Mesothelial cell of epicardium (in vitro differentiated cells): ENCODE measurements around the gene MAP3K15. TPM values are rescaled to one million over a fixed set of nuclear protein-coding genes. Genes with fewer than 3 reads are reported as not detected.

Experiments used
- DNase-seq, 2 experiments: peaks; one replicate each; pipeline ENCODE4 v3.0.0; 2021; ENCODE audit warnings: low spot score in 2 of 2; ENCODE audit not compliant: unreplicated experiment in 2 of 2
- H3K27ac Mint-ChIP-seq: 2 replicates; pipeline ENCODE4 v1.8.0; 2021; ENCODE audit warnings: mixed read lengths
- H3K27me3 Mint-ChIP-seq: 2 replicates; pipeline ENCODE4 v1.8.0; 2021; ENCODE audit warnings: low read depth, mixed read lengths
- H3K36me3 Mint-ChIP-seq: 2 replicates; pipeline ENCODE4 v1.8.0; 2021; ENCODE audit warnings: mixed read lengths
- H3K4me1 Mint-ChIP-seq: 2 replicates; pipeline ENCODE4 v1.8.0; 2021; ENCODE audit warnings: mixed read lengths
- H3K4me3 Mint-ChIP-seq: 2 replicates; pipeline ENCODE4 v1.8.0; 2021; ENCODE audit warnings: mild to moderate bottlenecking, moderate library complexity, mixed read lengths
- H3K9me3 Mint-ChIP-seq: 2 replicates; pipeline ENCODE4 v1.8.0; 2021; ENCODE audit warnings: mixed read lengths
- total RNA-seq: library from RNA; stranded (reverse); gene quantifications from 3 replicates; pipeline ENCODE4 v1.2.1, GENCODE V29; 2021
- TF ChIP-seq, protein P1 (sequence below): fragments of 200-600 bp; sonication (generic); IDR thresholded peaks from one replicate; pipeline ENCODE4 v1.5.0; 2021; ENCODE audit warnings: antibody characterized with exemption; ENCODE audit not compliant: unreplicated experiment

The MAP3K15 gene
- total RNA-seq, 1 donor from 2014 or later = 1.4 TPM

DNA sequence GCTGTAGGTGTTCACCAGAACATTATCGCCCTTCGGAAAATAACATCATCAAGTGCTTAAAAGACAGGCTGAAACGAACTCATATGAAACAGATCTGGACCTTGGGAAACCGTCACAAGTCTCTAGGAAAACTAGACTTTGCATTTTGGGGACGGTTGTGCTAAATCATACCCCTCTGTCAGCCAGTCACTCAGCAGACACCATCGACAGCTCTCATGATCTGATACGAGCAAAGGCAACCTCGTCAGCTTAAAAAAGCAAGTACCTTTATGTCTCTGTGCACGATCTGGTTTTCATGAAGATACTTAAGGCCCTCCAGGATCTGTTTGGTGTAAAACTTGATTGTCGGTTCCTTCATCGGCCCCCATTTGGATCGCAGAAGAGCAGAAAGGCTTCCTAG, 123.2 kb downstream of the MAP3K15 start:
- H3K9me3 Mint-ChIP-seq = peaks cover 21% of the 10 kb centered on the region
- H3K27me3 Mint-ChIP-seq = no peaks in the 10 kb centered on the region
- H3K36me3 Mint-ChIP-seq = no peaks in the 10 kb centered on the region
- TF ChIP-seq, protein P1, sequence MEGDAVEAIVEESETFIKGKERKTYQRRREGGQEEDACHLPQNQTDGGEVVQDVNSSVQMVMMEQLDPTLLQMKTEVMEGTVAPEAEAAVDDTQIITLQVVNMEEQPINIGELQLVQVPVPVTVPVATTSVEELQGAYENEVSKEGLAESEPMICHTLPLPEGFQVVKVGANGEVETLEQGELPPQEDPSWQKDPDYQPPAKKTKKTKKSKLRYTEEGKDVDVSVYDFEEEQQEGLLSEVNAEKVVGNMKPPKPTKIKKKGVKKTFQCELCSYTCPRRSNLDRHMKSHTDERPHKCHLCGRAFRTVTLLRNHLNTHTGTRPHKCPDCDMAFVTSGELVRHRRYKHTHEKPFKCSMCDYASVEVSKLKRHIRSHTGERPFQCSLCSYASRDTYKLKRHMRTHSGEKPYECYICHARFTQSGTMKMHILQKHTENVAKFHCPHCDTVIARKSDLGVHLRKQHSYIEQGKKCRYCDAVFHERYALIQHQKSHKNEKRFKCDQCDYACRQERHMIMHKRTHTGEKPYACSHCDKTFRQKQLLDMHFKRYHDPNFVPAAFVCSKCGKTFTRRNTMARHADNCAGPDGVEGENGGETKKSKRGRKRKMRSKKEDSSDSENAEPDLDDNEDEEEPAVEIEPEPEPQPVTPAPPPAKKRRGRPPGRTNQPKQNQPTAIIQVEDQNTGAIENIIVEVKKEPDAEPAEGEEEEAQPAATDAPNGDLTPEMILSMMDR = no peak
- no peak overlapping the region for H3K27ac Mint-ChIP-seq
- no peak for DNase-seq
- no peaks in the 10 kb centered on the region for H3K4me1 Mint-ChIP-seq
- no peak overlapping the region for H3K4me3 Mint-ChIP-seq

- H3K27me3 Mint-ChIP-seq = no peaks in the 10 kb centered on the region
- H3K9me3 Mint-ChIP-seq = peaks cover 18% of the 10 kb centered on the region
- H3K27ac Mint-ChIP-seq = no peak overlapping the region
- no peaks in the 10 kb centered on the region for H3K4me1 Mint-ChIP-seq
- TF ChIP-seq, protein P1 = no peak
- no peaks in the 10 kb centered on the region for H3K36me3 Mint-ChIP-seq
- no peak for DNase-seq
- no peak overlapping the region for H3K4me3 Mint-ChIP-seq
Measured at GRCh38 chrX:19389227-19389845, 126.0 kb downstream of the MAP3K15 start.

DNA sequence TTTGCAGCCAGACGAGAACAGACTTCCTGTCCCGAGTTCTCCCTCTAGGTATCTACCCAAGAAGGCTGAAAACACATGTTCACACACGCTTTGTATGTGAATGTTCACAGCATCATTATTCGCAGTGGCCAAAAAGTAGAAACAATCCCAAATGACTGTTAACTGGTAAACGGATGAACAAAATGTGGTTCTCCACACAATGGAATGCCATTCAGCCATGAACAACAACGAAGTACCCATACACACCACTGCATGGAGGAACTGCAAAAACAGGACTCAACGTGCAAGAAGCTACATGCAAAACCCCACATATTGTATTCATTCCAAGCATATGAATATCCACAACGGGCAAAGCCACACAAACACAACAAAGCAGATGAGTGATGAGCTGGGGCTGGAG, 126.6 kb downstream of the MAP3K15 start:
- H3K9me3 Mint-ChIP-seq = peaks cover 23% of the 10 kb centered on the region
- H3K4me3 Mint-ChIP-seq = no peak overlapping the region

GRCh38 chrX:19388064-19388679, 127.1 kb downstream of the MAP3K15 start:
- no peak for DNase-seq
- Mint-ChIP-seq H3K36me3 (no peaks in the 10 kb centered on the region), H3K27me3 (no peaks in the 10 kb centered on the region), H3K27ac (no peak overlapping the region), H3K4me3 (no peak overlapping the region), H3K4me1 (no peaks in the 10 kb centered on the region), H3K9me3 (peaks cover 29% of the 10 kb centered on the region)
- TF ChIP-seq, protein P1 = no peak

More for the DNA sequence above, 126.6 kb downstream of the MAP3K15 start:
- no peak for DNase-seq
- Mint-ChIP-seq H3K27me3 (no peaks in the 10 kb centered on the region), H3K4me1 (no peaks in the 10 kb centered on the region), H3K27ac (no peak overlapping the region), H3K36me3 (no peaks in the 10 kb centered on the region)
- TF ChIP-seq, protein P1 = no peak

DNA sequence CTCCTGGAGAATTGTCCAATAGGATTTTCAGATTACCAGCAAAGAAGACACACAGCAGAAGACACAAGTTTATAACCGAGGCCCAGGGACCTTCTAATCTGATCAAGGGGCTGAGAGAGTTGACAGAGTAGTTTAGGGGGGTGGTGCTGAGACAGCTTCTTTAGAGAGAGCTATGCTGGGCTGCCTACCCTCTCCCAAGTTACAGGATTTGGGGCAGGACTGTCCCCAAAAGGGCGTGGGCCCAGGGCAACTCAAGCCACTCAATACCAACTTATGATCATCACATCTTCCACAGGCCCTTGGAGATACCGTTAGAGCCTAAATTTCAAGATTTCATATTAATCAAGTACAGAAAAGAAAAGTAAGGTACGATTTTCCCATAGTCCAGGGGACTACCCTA, 128.6 kb downstream of the MAP3K15 start:
- Mint-ChIP-seq H3K36me3 (no peaks in the 10 kb centered on the region), H3K27ac (no peak overlapping the region), H3K27me3 (no peaks in the 10 kb centered on the region), H3K4me3 (no peak overlapping the region), H3K9me3 (peaks cover 24% of the 10 kb centered on the region), H3K4me1 (no peaks in the 10 kb centered on the region)
- no peak for DNase-seq
- TF ChIP-seq, protein P1 = no peak
